HG03025 (cell line): ENCODE data around the gene NR2F1-AS1.

Source experiments
- ATAC-seq: cut with Tn5 transposase; IDR thresholded peaks from one replicate; pipeline ENCODE4 v1.9.1; 2021; ENCODE audit warnings: mild to moderate bottlenecking, moderate library complexity; ENCODE audit not compliant: unreplicated experiment, low FRiP score

Gene NR2F1-AS1

GRCh38 chr5:93452255-93452654 is 128.8 kb downstream of the NR2F1-AS1 start:
- ATAC-seq, result no peak

- ATAC-seq, result no peak
Observed at GRCh38 chr5:93438124-93438523, 142.9 kb downstream of the NR2F1-AS1 start.

- ATAC-seq, result no peak
Observed at GRCh38 chr5:93436083-93436482, 144.9 kb downstream of the NR2F1-AS1 start.

GRCh38 chr5:93433422-93433821 is 147.6 kb downstream of the NR2F1-AS1 start:
- ATAC-seq, result no peak

GRCh38 chr5:93431250-93431649 is 149.8 kb downstream of the NR2F1-AS1 start:
- ATAC-seq, result no peak

- ATAC-seq, result no peak
Observed at GRCh38 chr5:93430673-93431199, 150.3 kb downstream of the NR2F1-AS1 start.

GRCh38 chr5:93430118-93430517 is 150.9 kb downstream of the NR2F1-AS1 start:
- ATAC-seq, result no peak

- no peak for ATAC-seq
Observed at GRCh38 chr5:93428868-93429267, 152.2 kb downstream of the NR2F1-AS1 start.

- no peak for ATAC-seq
Observed at GRCh38 chr5:93427316-93427715, 153.7 kb downstream of the NR2F1-AS1 start.

GRCh38 chr5:93425096-93425495 is 155.9 kb downstream of the NR2F1-AS1 start:
- ATAC-seq, result no peak

GRCh38 chr5:93423300-93423699 is 157.7 kb downstream of the NR2F1-AS1 start:
- ATAC-seq, result no peak

GRCh38 chr5:93422652-93423280 is 158.3 kb downstream of the NR2F1-AS1 start:
- no peak for ATAC-seq

- no peak for ATAC-seq
Observed at GRCh38 chr5:93421987-93422401, 159.0 kb downstream of the NR2F1-AS1 start.

- no peak for ATAC-seq
Observed at GRCh38 chr5:93421468-93421867, 159.6 kb downstream of the NR2F1-AS1 start.

- no peak for ATAC-seq
Observed at GRCh38 chr5:93417490-93417889, 163.5 kb downstream of the NR2F1-AS1 start.

- ATAC-seq, result no peak
Observed at GRCh38 chr5:93415819-93416218, 165.2 kb downstream of the NR2F1-AS1 start.

GRCh38 chr5:93411716-93412115 is 169.3 kb downstream of the NR2F1-AS1 start:
- no peak for ATAC-seq

- no peak for ATAC-seq
Observed at GRCh38 chr5:93409691-93410090, 171.3 kb downstream of the NR2F1-AS1 start.

GRCh38 chr5:93407454-93407853 is 173.6 kb downstream of the NR2F1-AS1 start:
- no peak for ATAC-seq

GRCh38 chr5:93406971-93407401 is 174.0 kb downstream of the NR2F1-AS1 start:
- no peak for ATAC-seq

- no peak for ATAC-seq
Observed at GRCh38 chr5:93404246-93404645, 176.8 kb downstream of the NR2F1-AS1 start.

- no peak for ATAC-seq
Observed at GRCh38 chr5:93403141-93403928, 177.7 kb downstream of the NR2F1-AS1 start.
